Amniotic epithelial cell (primary cell): ENCODE measurements around the gene PWWP2B.
A peak's percentile ranks its signal among the peaks of the same experiment; 100 is the strongest.

ENCODE experiments used
- DNase-seq: peaks from one replicate; pipeline ENCODE4 v3.0.0-alpha.2; 2010; ENCODE audit warnings: low read depth

PWWP2B gene

GRCh38 chr10:132420469-132420980 is 23.5 kb downstream of the PWWP2B start:
- DNase-seq = no peak

- DNase-seq = peak; percentile 53
These were observed 24.2 kb downstream of the PWWP2B start for GRCh38 chr10:132420981-132421846.

GRCh38 chr10:132421847-132422751 is 25.1 kb downstream of the PWWP2B start:
- no peak for DNase-seq

- DNase-seq = peak; percentile 34
These were observed 26.2 kb downstream of the PWWP2B start for GRCh38 chr10:132422903-132423825.

GRCh38 chr10:132423966-132424861 is 27.2 kb downstream of the PWWP2B start:
- no peak for DNase-seq

- no peak for DNase-seq
These were observed 28.2 kb downstream of the PWWP2B start for GRCh38 chr10:132425029-132425756.

GRCh38 chr10:132425757-132426155 is 28.8 kb downstream of the PWWP2B start:
- DNase-seq = no peak

GRCh38 chr10:132427006-132427771 is 30.2 kb downstream of the PWWP2B start:
- no peak for DNase-seq

GRCh38 chr10:132427939-132428367 is 31.0 kb downstream of the PWWP2B start:
- no peak for DNase-seq

GRCh38 chr10:132428486-132428995 is 31.5 kb downstream of the PWWP2B start:
- DNase-seq = no peak

GRCh38 chr10:132429281-132430230 is 32.6 kb downstream of the PWWP2B start:
- DNase-seq = no peak

GRCh38 chr10:132430231-132430743 is 33.3 kb downstream of the PWWP2B start:
- DNase-seq = no peak

- DNase-seq = no peak
These were observed 33.9 kb downstream of the PWWP2B start for GRCh38 chr10:132430861-132431271.

GRCh38 chr10:132431537-132432175 is 34.7 kb downstream of the PWWP2B start:
- no peak for DNase-seq

- DNase-seq = no peak
These were observed 35.2 kb downstream of the PWWP2B start for GRCh38 chr10:132432176-132432540.

- no peak for DNase-seq
These were observed 36.8 kb downstream of the PWWP2B start for GRCh38 chr10:132433671-132434340.
